ENCODE data around the gene FAM185A. TPM values are rescaled to one million over a fixed set of nuclear protein-coding genes. Genes with fewer than 3 reads are reported as not detected.
"Not testable (repeated sequence)": the region's sequence is repeated elsewhere in the genome, so short reads cannot be mapped to it uniquely, and the experiment has no call there.

Gene FAM185A
- 10 to 100 TPM; 13.2 to 18.7 (median 13.6) TPM for total RNA-seq

DNA sequence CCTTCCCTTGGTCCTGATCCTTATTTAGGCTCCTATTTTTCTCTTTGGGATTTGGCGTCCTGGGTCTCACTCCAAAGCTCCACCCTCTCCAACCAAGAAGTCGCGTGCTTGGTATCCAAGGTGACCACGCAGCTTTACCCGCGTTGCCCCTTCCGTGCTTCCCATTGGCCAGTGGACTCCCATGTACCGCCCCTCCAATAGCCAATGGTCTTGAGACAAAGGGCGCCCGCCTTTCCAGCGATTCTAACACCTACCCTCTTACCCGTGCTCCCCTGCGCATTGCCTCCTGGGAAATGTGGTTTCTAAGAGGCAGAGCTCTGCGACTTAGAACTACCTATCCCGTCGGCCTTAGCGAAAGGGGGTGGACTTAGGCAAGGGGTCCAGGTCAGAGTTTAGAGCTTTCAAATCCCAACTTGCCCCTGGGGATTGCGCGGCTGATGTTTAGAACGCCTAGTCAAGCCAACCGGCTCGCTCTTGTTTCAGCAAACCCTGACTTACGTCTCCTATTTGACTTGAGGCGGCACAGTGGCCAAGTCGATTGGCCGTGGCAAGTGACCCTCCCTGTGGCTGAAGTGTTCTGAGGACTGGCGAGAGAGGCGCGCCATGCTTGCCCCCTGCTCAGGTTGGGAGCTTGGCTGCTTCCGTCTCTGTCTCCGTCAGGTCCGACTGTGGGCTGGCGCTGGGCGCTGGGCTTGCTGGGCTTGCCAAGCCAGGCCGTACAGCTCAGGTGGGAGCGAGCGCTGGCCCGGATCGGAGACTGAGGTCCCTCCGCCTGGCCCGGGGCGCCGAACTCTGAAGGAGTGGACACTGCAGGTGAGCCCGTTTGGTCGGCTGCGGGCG, at the start of gene FAM185A:
FAM185A (plus strand) TSS at position 395 of the 840 bp plus-strand sequence; CDS start at position 604, 209 bp downstream.
- TF ChIP-seq, protein P1, sequence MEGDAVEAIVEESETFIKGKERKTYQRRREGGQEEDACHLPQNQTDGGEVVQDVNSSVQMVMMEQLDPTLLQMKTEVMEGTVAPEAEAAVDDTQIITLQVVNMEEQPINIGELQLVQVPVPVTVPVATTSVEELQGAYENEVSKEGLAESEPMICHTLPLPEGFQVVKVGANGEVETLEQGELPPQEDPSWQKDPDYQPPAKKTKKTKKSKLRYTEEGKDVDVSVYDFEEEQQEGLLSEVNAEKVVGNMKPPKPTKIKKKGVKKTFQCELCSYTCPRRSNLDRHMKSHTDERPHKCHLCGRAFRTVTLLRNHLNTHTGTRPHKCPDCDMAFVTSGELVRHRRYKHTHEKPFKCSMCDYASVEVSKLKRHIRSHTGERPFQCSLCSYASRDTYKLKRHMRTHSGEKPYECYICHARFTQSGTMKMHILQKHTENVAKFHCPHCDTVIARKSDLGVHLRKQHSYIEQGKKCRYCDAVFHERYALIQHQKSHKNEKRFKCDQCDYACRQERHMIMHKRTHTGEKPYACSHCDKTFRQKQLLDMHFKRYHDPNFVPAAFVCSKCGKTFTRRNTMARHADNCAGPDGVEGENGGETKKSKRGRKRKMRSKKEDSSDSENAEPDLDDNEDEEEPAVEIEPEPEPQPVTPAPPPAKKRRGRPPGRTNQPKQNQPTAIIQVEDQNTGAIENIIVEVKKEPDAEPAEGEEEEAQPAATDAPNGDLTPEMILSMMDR (IDR thresholded peaks at IDR 0.05; ENCODE audit: low read depth), result not testable (repeated sequence)

DNA sequence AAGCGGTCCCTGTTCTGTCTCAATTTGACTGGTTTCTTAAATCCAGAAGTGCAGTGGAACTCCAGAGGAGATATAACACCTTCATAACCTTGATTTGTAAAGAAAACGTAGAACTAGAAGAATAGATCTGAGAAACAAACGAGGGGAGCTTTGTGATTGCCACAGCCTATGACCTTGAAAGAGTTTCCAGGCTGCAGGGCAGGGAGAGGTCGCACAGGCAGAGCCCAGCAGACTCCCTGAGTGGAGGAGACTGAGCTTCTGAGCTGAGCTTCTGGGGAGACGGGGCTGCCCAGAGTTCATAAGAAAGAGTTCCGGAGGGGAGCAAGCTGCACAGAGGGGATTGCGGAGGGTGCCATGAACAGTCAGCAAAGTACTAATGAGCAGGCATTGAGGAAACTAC, 57.8 kb downstream of the FAM185A start:
- TF ChIP-seq, protein P1 (IDR thresholded peaks at IDR 0.05; ENCODE audit: low read depth), result no peak

DNA sequence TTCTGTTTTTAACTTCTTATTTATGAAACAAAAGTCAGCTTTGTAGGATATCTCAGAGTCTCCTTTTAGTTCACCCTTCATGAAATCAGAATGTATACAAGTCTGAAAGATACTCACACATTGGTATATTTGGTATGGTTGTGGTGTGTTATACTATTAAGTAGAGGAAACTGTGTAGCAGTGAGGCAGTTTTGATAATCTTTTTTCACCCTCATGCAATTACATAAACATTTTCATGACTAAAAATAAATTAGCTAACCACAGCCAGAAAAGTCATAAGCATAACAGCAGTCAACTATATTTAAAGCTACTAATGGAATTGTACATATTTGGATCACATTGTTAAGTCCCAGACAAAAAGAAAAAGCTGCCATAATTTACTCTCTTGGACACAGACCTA, 62.1 kb downstream of the FAM185A start:
- TF ChIP-seq, protein P1 (IDR thresholded peaks at IDR 0.05; ENCODE audit: low read depth), result no peak

DNA sequence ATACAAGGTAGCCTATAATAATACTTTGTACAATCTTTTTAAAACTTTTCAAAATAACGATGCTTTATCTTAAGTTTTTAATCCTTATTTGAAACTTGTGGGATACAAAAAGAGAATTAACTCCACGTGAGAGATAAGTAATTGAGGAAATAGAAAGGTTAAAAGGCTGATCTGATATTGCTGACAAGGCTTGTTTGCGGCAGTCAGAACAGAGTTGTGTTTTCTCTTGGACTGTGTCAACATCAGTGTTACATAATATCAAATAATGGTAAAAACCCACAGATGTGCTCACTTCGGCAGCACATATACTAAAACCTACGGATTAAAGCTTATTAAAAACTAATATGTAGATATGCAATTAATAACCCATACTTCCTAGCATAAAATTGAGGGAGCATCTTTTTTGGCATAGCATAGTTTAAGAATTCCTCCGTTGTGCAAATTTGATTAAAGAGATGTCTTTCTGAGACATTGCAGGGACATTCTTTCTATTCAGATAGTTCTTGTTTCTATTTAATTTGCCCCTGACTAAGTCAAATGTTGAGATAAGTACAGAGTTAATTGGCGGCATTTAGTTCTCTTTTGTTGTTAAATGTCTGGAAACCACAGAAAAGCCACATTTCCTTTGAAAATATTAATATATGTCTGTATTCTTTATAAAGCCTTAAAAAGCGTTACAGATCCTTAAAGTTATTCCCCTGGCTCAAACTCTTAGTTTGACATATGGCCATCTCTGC, 63.3 kb downstream of the FAM185A start:
- TF ChIP-seq, protein P1 (IDR thresholded peaks at IDR 0.05; ENCODE audit: low read depth), result no peak

DNA sequence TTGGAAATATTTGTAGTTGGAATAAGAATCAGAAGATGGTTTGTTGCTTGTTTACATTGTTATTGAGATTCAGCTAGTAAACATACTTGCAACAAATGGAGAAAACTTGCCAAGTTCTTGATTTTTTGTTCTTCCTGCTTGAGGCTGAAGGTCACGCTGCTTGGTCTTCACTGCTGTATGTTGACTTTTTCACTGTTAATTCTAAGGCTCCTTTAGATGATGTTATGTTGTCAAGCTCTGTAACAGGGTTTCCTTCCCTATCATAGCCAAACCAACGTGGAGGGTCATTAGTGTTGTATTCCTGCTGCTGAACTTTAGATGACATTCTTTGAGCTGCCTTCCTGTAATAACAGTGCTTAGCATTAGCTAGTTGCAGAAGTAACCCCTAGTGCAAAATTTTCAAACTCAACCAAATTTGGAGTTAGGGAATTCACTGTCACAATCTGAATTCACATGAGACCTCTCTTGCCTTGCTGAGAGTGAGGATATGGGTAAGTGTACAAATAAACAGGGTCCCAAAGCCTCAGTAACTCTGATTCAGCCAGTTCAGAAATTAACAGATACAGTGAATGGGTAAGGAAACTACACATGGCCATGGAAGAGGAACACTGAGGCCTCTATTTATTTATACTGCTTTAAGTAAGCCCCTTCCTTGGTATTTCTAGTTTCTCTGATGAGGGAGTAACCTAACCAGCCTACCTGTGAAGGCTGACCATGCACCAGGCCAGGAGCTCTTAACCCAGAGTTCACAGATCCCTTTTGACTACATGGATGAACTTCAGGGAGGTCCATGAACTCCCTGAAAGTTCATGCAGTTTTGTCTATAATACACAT, 64.6 kb downstream of the FAM185A start:
- TF ChIP-seq, protein P1 (IDR thresholded peaks at IDR 0.05; ENCODE audit: low read depth), result no peak

DNA sequence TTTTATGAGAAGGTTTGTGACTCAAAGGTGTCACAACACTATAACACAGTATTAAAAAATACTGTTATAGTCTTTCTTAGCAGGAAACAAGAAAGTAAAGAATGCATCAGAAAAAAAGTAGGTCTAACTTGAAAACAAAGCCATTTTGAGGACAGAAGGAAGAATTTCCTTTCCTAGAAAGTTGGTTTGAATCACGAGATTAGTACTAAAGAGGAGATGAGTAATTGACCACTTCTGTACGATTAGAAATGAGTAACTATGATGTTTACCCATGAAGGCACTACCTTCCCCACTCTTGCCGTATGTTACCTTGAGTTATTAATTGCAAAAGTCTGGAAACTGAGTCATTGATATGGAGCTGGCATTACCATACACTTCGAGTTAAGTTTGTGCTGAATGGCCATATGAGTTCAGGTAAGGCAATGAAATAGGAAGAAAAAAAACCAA, 65.2 kb downstream of the FAM185A start:
- TF ChIP-seq, protein P1 (IDR thresholded peaks at IDR 0.05; ENCODE audit: low read depth), result no peak
